GM18873 (cell line): Measurements from ENCODE around the gene PACSIN2.
"Not testable (repeated sequence)": the region's sequence is repeated elsewhere in the genome, so short reads cannot be mapped to it uniquely, and the experiment has no call there.

Experiments
- ATAC-seq: cut with Tn5 transposase; IDR thresholded peaks from one replicate; pipeline ENCODE4 v1.9.1; 2021; ENCODE audit warnings: mild to moderate bottlenecking, moderate library complexity, moderate number of reproducible peaks; ENCODE audit not compliant: unreplicated experiment, low FRiP score

The PACSIN2 gene

DNA sequence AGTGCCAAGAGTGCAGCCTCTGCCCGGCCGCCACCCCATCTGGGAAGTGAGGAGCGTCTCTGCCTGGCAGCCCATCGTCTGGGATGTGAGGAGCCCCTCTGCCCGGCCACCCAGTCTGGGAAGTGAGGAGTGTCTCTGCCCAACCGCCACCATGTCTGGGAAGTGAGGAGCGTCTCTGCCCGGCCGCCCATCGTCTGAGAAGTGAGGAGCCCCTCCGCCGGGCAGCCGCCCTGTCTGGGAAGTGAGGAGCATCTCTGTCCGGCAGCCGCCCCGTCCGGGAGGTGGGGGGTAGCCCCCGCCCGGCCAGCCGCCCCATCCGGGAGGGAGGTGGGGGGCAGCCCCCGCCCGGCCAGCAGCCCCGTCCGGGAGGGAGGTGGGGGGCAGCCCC lies 43.5 kb downstream of the PACSIN2 start:
- ATAC-seq, result not testable (repeated sequence)

DNA sequence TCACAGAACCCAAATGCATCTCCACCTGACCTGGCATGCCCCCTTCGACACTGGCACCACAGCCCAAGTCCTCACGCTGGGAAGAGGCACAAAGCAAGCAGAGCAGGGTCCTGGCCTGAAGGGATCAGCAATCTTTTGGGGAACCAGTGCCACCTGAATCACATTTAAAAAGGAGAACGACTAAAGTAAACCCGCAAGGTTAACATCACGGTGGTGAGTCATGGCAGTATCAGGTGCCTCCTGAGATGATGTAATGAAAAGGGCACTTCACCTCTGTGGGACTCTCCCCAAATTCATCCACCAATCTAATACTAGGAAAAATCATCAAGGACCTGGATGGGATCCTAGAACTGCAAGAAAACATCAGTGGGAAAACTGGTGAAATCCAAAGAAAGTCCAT lies 44.9 kb downstream of the PACSIN2 start:
- no peak for ATAC-seq

- no peak for ATAC-seq
Observed at GRCh38 chr22:42969348-42969975, 45.5 kb downstream of the PACSIN2 start.

DNA sequence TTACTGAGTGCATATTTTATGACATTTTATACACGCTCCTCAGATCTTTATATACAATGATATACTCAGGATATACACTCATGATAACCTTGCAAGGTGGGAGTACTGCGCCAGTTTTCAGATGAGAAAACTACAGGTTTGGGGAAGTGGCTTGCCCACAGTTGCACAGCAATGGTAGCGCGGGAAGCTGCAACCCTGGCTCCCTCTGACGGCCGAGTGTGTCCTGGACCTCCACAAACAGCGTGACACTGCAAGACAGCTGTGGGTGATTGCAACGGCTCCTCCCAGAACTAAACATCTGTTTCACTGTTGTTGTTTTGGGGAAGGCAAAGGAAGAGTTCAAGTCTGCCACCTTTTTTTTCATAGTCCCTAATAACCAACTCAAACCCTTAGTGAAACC lies 47.0 kb downstream of the PACSIN2 start:
- ATAC-seq, result no peak

DNA sequence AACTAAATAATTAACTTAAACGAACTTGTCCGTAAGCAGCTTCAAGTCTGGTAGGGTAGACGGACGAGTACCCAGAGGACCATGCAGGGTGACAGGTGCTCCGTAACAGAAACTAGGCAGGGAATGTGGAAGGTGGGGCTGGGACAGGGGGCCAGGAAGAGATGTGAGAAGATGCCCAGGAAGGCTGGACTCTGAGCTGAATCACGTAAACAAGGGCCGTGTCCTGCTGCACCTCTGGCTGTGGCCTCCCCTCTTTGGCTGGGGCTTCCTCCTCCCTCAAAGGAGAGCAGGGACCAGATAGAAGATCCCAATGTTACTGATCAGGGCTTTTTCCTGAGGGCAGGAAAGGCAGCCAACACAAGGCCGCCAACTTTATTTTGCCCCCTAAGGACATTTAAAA lies 47.9 kb downstream of the PACSIN2 start:
- no peak for ATAC-seq

DNA sequence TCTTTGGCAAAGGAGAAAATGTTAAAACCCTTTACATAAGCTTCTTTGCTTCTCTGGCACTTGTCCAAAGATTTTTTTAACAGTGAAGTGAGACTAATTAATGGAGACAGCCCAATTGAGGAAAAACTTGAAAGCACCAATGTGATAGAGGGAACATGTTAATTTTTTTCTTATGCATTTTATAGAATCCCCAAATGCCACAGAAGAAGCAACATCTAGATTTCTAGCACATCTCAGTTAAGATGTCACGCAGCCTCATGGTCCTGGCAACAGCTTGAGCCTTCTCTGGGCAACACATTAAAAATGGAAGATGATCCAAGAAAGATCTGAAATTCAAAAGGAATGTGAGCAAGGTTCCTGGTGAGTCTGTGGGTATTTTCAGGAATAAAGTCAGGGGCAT lies 48.5 kb downstream of the PACSIN2 start:
- no peak for ATAC-seq

- no peak for ATAC-seq
Observed at GRCh38 chr22:42964994-42965699, 49.8 kb downstream of the PACSIN2 start.

GRCh38 chr22:42963231-42963595 lies 51.7 kb downstream of the PACSIN2 start:
- ATAC-seq, result no peak

GRCh38 chr22:42962295-42963230 lies 52.4 kb downstream of the PACSIN2 start:
- no peak for ATAC-seq

- no peak for ATAC-seq
Observed at GRCh38 chr22:42961810-42962209, 53.1 kb downstream of the PACSIN2 start.

DNA sequence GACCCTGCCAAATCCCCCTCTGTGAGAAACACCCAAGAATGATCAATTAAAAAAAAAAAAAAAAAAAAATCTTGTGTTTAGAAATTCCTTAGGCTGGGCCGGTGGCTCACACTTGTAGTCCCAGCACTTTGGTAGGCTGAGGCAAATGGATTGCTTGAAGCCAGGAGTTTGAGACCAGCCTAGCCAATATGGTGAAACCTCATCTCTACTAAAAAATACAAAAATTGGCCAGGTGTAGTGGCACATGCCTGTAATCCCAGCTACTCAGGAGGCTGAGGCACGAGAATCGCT lies 53.6 kb downstream of the PACSIN2 start:
- ATAC-seq, result not testable (repeated sequence)

DNA sequence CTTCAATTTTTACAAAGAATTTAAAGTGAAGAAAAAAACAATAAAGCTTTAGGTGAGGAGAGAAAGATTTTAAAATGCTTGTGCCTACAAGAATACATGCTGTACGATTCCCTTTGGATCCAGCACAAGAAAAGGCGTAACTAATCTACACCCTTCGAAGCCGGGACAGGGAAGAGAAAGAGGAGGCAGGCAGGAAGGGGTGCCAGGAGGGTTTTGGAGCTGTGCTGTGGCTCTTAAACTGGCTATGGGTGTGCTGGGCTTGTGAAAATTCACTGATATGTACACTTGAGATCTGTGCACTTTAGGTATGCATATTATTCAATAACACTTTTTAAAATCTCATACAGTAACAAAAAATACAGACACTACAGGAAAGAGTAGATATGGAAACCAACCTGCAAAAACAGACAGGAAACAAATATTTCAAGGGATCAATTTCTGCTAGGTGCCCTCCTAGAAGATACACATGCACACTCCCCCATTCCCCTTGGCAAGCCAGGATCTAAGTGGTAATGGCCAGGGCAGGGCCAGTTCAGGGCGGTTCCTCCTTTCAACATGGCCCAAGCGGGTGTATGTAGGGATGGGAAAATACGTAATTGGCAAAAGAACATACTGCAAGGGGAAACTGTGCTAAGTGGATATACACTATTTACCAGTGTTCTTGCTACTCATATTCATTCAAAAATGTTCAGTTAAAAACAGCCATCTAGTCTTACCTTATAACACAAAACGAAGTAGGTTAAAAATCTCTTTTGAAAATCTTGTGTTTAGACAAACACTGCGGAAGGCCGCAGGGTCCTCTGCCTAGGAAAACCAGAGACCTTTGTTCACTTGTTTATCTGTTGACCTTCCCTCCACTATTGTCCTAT lies 54.2 kb downstream of the PACSIN2 start:
- ATAC-seq, result no peak

DNA sequence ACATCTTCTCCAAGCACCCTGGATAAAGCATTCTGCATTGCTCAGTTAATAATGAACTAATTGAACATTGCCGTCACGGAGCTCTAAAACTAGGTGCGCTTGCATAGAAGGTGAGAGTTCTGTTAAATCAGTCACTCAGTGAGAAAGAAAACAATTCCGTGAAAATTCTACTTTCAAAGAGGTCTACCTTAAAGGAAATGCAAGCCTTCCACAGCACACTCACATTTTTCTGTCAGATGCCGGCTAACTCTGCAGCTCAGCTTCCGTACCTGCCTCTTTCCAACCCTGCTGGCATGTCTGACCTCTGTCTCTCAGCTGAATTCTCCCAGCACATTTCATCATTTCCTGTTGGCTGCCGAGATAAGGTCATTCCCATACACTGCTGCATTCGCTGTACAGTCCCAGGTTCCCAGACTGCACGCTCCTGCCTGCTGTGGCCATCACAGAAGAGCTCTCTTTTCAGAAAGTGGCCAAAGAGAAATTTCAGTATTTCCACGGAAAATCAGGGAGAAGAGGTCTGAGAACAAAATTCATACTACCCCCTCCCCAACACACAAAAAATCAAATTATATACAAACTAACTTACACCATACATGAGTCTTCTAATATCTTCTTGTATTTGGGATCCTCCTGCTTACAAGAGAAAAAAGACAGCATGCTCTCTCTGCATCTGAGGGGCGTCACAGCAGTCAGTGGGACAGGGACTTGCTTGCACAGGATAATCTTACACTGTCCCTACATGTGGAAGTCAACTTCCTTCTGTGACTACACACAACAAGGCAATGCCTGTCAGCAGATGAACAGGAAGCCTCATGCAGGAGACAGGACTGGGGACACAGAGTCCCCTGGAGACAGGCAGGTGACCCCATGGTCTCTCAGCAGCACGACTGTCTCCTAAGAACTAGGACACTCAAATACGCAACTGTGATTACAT lies 55.1 kb downstream of the PACSIN2 start:
- no peak for ATAC-seq

DNA sequence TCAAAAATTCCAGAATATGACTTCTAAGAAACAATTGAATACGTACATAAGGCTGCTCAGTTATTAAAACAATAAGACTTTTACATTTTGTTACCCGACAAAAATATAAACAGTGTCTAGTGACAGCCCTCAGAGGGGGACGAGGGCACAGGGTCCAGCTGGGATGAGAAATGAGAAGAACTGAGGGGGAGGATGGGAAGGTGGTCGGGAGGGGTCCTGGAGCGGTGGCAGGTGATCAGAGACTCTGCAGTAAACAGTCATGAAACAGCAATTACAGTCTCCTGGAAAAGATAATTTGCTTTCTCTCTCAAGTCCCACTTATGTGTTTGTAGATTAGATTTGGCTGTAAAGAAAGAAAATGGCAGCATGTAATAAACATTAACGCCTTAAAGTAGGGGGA lies 56.0 kb downstream of the PACSIN2 start:
- ATAC-seq, result no peak

DNA sequence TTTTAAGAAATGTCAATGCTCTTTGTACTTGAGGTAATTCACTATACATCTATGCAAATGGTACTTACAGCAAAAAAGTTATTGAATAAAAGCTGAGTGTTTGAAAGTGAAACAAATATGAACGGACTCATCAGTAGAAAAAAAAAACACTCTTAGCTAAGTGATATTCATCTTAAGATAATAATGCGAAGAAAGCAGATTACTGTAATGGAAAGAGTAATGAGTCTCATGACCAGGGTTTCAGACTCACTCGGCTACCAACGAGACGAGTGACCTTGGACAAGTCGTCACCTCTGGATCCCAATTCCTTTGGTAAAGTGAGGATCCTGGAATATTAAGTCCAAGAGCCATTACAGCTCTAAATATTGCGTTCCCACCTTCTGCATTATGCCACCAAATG lies 57.0 kb downstream of the PACSIN2 start:
- no peak for ATAC-seq

DNA sequence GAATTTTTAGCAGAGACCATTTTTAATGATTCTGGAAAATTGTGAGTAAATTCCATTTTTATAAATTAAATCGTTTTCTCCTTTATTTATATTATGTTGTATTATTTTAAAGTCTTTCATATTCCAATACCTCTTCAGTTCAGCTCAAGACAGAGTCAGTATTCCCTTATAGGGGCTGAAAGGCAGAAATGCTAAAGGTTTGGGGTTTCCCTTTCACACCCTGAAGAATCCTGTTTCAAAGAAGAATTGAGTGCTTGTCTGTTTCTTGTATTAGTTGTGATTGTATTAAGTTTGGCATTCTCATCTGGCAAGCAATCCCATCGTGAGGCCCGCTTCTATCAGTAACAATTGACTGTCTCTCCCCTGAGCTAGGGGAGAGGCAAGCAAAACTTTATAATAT lies 57.4 kb downstream of the PACSIN2 start:
- ATAC-seq, result no peak

DNA sequence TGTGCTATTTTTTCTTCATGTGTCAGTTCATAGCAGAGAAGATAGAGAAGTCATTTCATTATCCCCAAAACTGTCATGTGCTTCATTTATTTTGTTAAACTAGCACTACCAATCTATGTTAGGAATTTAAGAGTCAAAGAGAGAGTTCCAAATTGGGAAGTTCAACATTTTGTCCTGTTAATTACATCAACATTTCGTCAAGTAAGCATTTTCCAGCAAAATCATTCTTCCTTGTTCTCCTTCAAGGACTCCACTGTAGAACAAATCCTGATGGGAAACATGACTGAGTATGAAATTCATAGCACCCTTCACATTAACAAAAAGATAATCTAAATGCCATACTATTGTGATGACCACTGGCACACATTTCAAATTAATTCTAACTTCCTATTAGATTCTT lies 59.1 kb downstream of the PACSIN2 start:
- no peak for ATAC-seq

- ATAC-seq, result no peak
Observed at GRCh38 chr22:42955087-42955635, 59.8 kb downstream of the PACSIN2 start.

- not testable (repeated sequence) for ATAC-seq
Observed at GRCh38 chr22:42953751-42954150, 61.2 kb downstream of the PACSIN2 start.
